HG03097 (cell line): ENCODE results near the gene TULP4.
A peak's percentile ranks its signal among the peaks of the same experiment; 100 is the strongest.

Experiments
- ATAC-seq: cut with Tn5 transposase; IDR thresholded peaks from one replicate; pipeline ENCODE4 v1.9.1; 2021; ENCODE audit not compliant: unreplicated experiment, low FRiP score

The TULP4 gene

DNA sequence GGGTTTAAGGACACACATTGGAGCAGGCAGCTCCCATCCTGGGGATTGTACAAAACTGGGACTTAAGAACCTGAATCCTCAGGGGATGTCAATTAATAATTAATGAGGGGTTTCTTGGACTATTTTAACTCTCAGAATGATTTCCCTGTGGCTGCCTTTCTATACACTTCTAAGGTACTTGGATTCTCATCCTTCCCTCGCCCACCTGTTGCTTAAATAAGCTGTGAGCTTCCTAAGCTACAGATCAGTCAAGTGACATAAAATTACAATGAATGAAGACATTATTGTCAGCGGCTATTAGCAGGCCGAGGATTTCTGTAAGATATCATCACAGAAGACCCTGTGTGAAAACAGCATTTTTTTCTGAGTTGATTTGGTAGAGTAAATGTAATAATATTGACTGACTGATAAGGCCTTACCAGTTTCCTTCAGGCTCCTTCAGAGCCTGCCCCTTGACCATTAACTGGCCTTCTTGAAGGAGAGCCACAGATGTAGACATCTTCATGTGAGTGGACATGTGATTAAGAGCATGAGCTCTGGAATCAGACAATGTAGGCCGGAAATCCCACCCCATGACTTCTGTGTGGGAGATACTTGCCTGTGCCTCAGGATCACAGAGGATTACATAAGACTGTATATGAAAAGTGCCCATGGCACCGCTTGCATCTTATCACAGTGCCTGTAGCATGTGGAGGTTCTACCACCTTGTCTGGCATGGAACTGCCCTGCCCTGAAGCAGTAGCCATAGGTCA is 101.7 kb downstream of the TULP4 start:
- no peak for ATAC-seq

DNA sequence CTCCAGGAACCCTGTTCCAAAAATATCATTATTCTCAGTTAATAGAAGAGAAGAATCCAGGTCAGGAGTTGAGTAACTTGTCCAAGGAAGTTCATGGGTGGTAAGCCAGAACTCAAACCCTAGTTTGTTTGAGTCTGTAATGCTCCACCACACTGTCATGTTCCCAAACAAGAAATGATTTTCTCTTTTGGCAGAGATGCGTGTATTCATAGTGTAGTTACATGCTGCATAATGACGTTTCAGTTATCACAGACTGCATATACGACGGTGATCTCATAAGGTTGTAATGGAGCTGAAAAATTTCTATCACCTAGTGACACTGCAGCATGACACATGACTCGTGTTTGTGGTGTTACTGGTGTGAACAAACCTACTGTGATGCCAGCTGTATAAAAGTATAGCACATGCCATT is 102.6 kb downstream of the TULP4 start:
- no peak for ATAC-seq

DNA sequence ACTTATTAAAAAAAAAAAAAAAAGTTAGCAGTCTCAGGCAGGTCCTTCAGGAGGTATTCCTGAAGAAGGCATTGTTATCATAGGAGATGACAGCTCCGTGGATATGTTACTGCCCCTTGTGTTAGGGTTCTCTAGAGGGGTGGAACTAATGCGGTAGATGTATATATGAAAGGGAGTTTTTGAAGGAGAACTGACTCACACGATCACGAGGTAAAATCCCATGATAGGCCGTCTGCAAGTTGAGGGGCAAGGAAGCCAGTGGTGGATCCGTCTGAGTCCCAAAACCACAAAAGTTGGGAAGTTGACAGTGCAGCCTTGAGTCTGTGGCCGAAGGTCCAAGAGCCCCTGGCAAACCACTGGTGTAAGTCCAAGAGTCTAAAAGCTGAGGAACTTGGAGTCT is 103.4 kb downstream of the TULP4 start:
- ATAC-seq: no peak

DNA sequence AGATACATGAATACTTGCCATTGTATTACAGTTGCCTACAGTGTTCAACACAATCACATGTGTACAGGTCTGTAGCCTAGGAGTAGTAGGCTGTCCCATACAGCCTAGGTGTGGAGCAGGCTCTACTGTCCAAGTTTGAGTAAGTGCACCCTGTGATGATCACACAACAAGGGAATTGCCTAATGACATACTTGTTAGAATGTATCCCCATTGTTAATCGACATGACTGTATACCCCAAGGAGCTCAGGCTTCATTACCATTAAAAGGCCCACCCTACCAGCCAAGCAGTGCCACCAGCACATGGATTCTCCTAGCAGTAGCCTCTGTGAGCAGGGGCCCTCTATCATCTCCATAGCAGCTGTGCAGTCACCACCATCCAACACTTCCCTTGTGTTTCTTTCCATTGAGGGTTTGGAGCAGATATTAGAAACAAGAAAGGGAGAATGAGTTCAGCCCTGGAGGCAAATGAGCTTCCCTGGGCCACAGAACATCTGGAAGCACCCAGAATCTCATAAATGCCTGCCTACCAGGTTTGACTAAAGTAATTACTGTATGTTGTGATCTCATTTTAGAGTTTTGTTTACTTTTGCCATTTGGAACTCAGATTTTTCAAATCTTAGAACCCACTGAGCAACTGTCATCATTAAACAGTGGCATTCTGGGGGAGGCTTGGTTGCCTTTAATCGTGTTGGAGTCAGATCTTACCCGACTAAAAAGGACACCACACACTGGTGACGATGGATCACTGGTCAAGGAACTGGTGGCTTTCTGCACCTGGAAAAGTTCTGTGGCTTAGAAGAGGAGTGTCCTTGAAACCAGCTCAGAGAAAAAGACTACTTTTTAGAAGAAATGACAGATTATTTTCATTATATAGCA is 104.9 kb downstream of the TULP4 start:
- no peak for ATAC-seq

DNA sequence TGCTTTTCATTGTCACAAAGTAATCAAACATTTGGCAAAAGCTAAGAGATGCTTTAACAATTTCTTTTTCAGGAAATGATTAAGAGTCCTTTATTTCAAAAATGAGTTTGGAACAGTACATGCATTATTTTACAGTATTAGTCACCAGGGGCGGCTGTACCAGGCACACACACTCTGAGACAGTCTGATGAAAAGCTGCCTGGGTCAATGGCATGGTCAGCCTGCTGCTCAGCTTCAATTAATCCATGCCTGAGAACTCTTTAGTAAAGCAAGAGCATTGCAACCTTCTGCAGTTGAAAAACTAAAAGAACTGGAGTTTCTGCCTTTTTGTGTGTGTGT is 105.5 kb downstream of the TULP4 start:
- no peak for ATAC-seq

DNA sequence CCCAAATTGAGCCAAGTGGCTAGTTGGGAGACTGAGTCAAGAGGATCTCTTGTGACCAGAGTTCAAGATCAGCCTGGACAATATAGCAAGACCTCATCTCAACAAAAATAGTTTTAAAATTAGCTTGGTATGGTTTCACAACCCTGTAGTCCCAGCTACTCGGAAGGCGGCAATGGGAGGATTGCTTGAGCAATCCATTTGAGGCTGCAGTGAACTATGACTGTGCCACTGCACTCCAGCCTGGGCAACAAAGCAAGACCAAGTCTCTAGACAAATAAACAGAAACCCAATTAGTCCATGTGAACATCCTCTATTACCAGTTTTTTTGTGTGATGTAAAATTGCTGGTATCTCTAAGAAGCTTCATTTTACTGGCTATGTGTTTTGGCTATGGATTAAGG is 106.2 kb downstream of the TULP4 start:
- ATAC-seq: no peak

DNA sequence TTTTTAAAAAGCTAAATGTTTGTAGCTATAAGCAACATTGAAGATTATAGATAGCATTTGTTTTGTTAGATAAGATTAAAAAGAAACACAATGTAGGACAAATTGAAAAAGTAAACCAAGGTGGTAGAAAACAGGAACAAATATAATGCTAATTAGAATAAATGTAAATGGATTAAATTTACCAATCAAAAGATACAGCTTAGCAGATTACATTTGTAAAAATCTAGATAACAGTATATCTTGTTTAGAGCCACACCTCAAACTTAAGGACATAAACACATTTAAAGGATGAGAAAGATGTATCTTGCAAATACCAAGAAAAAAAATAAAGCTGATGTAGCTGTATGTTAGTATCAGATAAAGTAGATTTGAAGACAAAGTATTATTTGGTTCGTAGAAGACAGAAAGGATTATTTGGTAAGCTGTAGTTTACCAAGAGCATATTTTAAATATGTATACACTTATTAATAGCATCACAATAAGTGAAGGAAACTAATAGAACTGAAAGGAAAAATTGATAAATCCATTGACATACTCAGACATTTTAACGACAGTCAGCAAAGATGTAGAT is 107.2 kb downstream of the TULP4 start:
- no peak for ATAC-seq

DNA sequence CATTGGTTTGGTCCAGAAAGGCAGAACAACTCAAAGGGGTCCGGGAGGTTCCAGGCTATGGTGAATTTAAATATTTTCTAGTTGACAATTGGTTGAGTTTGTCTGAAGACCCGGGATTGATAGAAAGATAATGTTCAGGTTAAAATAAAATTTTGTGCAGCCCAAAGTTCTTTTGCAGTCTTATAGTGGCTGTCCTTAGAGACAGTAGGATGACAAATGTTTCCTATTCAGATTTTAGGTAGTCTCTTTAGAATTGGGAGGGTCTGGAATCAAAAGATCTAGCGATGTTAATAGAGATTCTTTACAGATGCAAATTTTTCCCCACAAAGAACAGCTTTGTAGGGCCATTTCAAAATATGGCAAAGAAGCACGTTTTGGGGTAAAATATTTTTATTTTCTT is 109.1 kb downstream of the TULP4 start:
- no peak for ATAC-seq

DNA sequence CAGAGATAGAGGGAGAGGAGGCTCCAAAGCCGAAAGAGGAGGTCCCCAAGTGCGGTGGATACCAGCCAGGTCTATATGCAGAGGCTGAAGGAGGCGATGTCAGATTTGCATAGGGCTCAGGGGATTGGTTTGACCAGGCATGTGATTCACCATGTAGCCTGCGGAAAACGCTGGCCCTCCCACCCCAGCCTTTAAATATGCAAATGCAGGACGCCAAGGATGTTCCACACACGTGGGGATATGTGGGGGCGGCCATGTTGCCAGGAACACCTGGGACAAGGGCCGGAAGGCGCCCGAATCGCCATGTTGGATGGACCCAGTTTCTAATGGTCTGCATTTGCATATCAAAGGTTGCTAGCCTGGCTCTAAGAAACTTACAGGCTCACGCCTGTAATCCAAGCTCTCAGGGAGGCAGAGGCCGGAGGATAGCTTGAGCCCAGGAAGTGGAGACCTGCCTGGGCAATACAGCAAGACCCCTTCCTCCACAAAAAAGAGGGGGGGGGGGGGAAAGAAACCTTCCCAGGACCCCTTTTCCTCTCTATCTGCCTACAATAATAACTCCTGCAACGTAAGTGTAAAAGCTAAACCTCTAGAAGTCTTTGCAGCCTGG is 110.5 kb downstream of the TULP4 start:
- ATAC-seq: no peak

DNA sequence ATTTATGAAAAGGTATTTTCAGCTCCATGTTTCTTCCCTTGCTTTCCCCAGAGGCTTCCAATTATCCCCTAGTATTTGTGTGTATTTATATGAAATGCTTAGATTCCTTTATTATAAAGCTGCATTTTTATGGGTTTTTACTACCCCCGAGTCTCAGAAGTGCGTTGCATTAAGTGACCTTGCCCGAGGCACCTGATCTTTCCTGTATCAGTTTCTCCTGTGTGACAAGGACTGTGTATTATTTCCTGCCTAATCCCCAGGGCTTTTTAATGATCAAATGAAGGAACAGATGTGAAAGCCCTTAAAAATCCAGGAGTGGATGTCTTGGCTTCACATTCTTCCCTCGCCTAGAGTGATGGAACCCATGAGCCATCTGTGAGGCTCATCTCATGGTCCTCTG is 118.8 kb downstream of the TULP4 start:
- no peak for ATAC-seq

DNA sequence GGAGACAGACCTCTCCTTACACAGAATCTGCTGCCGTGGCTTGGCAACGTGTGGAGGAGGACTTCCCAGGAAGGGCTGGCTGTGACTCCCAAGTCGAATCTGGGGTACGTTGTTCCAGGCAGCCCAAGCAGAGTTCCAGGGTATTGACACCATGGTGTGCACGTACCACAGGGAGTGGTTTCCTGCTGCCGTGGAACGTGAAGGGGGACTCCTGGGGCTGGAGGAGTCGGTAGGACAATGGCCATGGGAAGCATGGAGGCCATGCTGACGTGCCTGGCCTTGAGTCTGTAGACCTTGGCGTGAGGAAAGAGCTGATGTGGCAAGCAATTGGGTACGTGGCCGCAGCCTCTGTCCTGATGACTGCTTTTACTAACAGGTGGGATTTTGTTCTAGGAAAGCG is 119.3 kb downstream of the TULP4 start:
- ATAC-seq: no peak

DNA sequence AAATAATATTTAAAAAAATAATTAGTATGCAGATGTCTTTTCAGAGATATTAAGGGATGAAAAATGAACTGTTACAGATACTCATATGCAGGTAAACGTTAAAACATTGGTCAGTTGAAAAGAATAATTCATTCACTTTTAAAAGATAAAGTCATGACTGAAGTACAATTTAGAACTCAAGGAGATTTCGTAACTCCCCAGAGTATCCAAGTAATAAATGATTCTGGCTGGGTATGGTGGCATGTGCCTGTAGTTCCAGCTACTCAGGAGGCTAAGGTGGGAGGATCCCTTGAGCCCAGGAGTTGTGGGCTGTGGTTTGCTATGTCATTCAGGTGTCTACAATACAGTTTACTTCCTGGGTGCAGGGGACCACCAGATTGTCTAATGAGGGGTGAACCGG is 125.3 kb downstream of the TULP4 start:
- no peak for ATAC-seq

DNA sequence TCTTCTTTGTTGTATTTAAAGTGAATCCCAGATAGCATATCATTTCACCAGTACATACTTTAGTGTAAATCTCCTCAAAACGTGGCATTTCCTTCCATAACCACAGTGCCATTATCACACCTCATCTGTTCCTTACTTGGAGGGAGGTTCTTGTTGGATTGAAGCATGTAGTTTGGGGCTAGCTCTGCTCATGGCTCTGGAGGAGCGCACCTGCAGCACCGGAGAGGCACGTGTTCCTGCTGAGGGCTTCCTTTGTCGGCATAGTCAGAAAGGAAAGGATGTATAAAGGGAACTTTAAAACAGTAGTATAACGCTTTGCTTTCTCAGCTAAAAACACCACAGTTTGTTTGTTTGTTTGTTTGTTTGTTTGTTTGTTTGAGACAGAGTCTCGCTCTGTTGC is 126.0 kb downstream of the TULP4 start:
- ATAC-seq: no peak

DNA sequence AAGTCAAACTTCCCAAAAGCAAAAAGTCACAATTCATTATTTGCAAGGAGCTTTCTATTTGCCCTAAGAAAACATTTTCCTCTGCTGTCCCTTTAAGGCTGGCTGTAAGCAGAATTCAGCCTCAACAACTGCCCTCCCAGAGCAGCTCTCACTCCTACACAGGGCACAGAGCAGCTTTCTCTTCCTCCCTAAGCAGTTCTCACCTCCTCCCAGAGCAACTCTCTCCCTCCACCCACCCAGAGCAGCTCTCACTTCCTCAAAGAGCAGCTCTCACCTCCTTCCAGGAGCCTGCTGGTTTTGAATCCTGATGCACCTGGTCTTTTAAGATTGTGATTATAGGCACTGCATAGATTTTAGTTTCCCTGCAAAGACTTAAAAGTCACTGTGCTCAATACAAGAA is 127.0 kb downstream of the TULP4 start:
- peak; percentile 80 for ATAC-seq

DNA sequence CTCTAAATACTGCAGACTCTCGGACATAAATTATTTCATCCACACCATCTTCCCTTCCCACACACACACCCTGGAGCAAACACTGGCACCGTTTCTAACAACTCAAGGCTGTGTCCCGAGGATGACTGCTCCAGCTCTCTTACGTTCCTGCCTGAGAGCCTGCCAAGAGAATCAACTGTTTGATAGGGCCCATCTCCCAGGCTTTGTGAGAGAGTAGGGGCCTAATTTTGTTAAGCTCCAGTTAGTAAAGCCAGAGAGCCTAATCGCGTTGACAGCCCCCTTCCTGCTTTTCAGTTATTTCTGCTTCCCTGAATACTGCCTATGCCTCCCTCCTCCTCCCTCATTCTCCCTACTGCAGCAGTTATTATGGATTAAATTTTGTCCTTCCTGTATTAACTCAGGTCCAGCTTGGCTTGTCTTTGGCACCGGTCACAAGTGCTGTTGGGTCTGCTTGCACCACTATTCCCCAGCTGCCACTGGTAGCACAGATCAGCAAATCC is 129.5 kb downstream of the TULP4 start:
- no peak for ATAC-seq

DNA sequence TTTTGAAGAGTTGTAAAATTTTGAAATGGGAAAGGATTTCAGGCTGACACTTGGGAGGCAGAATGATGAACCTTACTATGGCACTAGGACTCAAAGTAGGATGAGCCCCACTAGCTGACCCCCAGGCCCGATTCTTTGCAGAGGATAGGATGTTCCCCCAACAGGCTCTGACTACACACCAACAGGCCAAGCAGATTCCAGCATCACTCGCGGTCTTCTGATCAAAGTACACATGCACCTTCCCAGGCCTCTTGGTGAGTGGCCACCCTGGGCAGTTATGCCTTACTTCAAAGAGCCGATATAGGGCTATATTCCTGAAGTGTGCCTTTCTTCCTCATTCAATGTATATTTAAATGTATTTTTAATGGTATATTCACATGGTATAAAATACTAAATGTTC is 130.0 kb downstream of the TULP4 start:
- no peak for ATAC-seq

DNA sequence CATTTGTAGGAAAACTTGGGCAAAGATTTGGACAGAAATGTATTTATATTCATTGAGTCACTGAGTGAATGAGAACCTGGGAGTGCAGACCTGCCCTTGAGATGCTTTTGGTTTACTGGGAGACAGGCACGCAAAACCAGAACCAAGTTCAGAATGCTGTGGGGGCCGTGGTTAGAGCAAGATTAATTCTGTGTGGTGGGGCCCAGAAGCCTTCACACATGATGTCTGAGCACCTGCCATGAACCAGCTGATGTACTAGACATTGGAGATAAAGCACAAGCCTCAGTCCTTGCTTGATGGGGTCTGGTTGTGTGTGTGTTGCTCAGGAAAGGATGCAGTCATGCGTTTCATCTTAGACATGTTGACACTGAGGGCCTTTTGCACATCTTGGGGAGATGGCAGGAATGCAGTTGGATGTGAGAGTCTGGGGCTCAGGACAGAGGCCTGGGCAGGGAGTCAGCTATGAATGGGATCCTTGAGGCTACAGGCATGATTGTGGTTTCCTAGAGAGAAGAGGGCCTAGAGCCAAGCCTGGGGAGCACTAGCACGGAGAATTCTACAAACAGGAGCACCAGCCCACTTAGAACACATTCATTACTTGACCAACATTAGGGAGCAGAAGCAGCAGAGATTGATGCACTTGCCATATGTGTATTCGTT is 133.3 kb downstream of the TULP4 start:
- ATAC-seq: no peak

DNA sequence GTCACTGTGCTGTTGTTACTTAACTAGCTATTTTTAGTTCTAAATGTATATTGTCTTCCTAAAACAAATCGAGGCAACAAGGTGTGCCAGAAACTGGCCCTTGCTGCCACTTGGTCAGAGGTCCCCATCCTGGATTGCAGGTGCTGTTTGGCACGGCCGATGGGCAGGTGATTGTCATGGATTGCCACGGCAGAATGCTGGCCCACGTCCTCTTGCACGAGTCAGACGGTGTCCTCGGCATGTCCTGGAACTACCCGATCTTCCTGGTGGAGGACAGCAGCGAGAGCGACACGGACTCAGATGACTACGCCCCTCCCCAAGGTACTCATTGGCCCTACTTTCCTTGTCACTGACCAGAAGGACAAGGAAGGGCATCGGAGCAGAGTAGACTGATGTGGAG is 136.6 kb downstream of the TULP4 start:
- no peak for ATAC-seq

DNA sequence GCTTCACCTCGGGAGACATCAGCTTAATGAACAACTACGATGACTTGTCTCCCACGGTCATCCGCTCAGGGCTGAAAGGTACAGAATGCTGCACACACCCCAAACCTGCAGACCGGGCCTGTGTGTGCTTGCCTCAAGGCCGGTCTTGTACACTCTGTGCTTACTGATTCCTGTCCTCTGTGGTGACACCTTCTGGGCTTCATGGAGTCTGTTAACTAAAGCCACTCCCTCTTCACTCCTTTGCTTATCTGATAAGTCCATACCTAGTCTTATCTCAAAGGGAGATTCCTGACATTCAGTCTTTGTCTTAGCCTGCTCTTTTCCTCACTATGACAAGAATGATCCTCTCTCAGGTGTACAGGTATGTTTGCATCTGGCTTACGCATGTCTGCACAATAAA is 139.9 kb downstream of the TULP4 start:
- ATAC-seq: no peak

DNA sequence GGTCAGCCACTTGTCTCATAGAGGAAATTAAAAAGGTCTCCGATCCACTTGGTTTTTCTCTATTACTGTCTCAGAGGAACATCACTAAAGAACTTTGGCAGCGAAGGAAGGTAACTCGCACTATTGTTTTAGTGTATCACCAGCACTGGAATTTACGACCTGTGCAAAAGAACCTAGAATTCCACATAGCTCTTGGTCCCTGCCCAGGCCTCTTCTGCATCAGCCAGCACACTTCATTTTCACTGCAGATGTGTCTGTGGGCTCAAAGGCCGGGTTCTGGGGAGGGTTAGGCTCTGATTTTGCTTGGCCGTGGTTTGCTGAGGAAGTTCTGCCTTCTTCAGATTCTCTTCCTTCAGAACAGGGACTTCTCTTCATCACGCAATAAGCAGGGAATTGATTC is 144.9 kb downstream of the TULP4 start:
- no peak for ATAC-seq
